Neural crest cell (in vitro differentiated cells): ENCODE measurements around the gene PSMB4. TPM values are rescaled to one million over a fixed set of nuclear protein-coding genes. Genes with fewer than 3 reads are reported as not detected.
"Not testable (repeated sequence)": the region's sequence is repeated elsewhere in the genome, so short reads cannot be mapped to it uniquely, and the experiment has no call there.

ENCODE experiments used
- DNase-seq: peaks from one replicate; pipeline ENCODE4 v3.0.0; 2021; ENCODE audit warnings: low read depth, mixed read lengths, low spot score
- H3K27ac Mint-ChIP-seq: one replicate; pipeline ENCODE4 v1.8.0; 2021; ENCODE audit warnings: mild to moderate bottlenecking, mixed read lengths; ENCODE audit not compliant: unreplicated experiment
- H3K27me3 Mint-ChIP-seq: 2 replicates; pipeline ENCODE4 v1.8.0; 2021; ENCODE audit warnings: low read depth, mild to moderate bottlenecking, mixed read lengths
- H3K36me3 Mint-ChIP-seq: 2 replicates; pipeline ENCODE4 v1.8.0; 2021; ENCODE audit warnings: low read depth, mild to moderate bottlenecking, mixed read lengths
- H3K4me1 Mint-ChIP-seq: 2 replicates; pipeline ENCODE4 v1.8.0; 2021; ENCODE audit warnings: mixed read lengths
- H3K4me3 Mint-ChIP-seq: one replicate; pipeline ENCODE4 v1.8.0; 2021; ENCODE audit warnings: mild to moderate bottlenecking, mixed read lengths
- H3K9me3 Mint-ChIP-seq: 2 replicates; pipeline ENCODE4 v1.8.0; 2021; ENCODE audit warnings: mixed read lengths
- CTCF ChIP-seq: fragments of 200-600 bp; sonication (generic); conservative IDR thresholded peaks from 2 replicates; pipeline ENCODE4 v1.5.0; 2021; ENCODE audit warnings: antibody characterized with exemption, mild to moderate bottlenecking
- total RNA-seq: library from RNA; stranded (reverse); gene quantifications from 2 replicates; pipeline ENCODE4 v1.2.1, GENCODE V29; 2021

The PSMB4 gene
- total RNA-seq, 1 donor from 2014 or later = 279 TPM

GRCh38 chr1:151436985-151437384 lies 37.6 kb downstream of the PSMB4 start:
- no peak overlapping the region for H3K27ac Mint-ChIP-seq

GRCh38 chr1:151437396-151437795 lies 38.0 kb downstream of the PSMB4 start:
- H3K27ac Mint-ChIP-seq, DNase-seq, H3K36me3 Mint-ChIP-seq, H3K9me3 Mint-ChIP-seq, H3K4me1 Mint-ChIP-seq, H3K4me3 Mint-ChIP-seq, H3K27me3 Mint-ChIP-seq: not testable (repeated sequence)

More at GRCh38 chr1:151436985-151437384, 37.6 kb downstream of the PSMB4 start:
- H3K4me3 Mint-ChIP-seq = no peak overlapping the region
- H3K9me3 Mint-ChIP-seq = no peaks in the 10 kb centered on the region
- no peak for DNase-seq
- no peaks in the 10 kb centered on the region for H3K27me3 Mint-ChIP-seq
- no peak for TF ChIP-seq CTCF
- no peaks in the 10 kb centered on the region for H3K36me3 Mint-ChIP-seq
- no peaks in the 10 kb centered on the region for H3K4me1 Mint-ChIP-seq

GRCh38 chr1:151443846-151444782 lies 44.7 kb downstream of the PSMB4 start:
- H3K4me1 Mint-ChIP-seq = peaks cover 19% of the 10 kb centered on the region
- H3K4me3 Mint-ChIP-seq = no peak overlapping the region
- H3K27ac Mint-ChIP-seq = no peak overlapping the region
- peak; percentile 81 for TF ChIP-seq CTCF
- H3K36me3 Mint-ChIP-seq = peaks cover 1% of the 10 kb centered on the region
- no peaks in the 10 kb centered on the region for H3K27me3 Mint-ChIP-seq
- DNase-seq = peak; percentile 50
- H3K9me3 Mint-ChIP-seq = no peaks in the 10 kb centered on the region

- no peak overlapping the region for H3K27ac Mint-ChIP-seq
- DNase-seq = no peak
- H3K36me3 Mint-ChIP-seq = peaks cover 3% of the 10 kb centered on the region
- H3K4me3 Mint-ChIP-seq = no peak overlapping the region
- no peaks in the 10 kb centered on the region for H3K9me3 Mint-ChIP-seq
- TF ChIP-seq CTCF = no peak
- peaks cover 19% of the 10 kb centered on the region for H3K4me1 Mint-ChIP-seq
- H3K27me3 Mint-ChIP-seq = no peaks in the 10 kb centered on the region
Measured at GRCh38 chr1:151444783-151445177, 45.4 kb downstream of the PSMB4 start.

GRCh38 chr1:151447696-151448095 lies 48.3 kb downstream of the PSMB4 start:
- Mint-ChIP-seq H3K4me1 (peaks cover 19% of the 10 kb centered on the region), H3K4me3 (no peak overlapping the region), H3K9me3 (no peaks in the 10 kb centered on the region), H3K36me3 (peaks cover 7% of the 10 kb centered on the region), H3K27ac (no peak overlapping the region), H3K27me3 (no peaks in the 10 kb centered on the region)
- TF ChIP-seq CTCF = no peak
- DNase-seq = no peak

Other genes with a start within 250 kb of the PSMB4 start
- not detected in 2 replicates for gene TNFAIP8L2, start 242.9 kb upstream of the PSMB4 start, total RNA-seq
- gene LYSMD1, start 233.7 kb upstream of the PSMB4 start, total RNA-seq = 11.2 and 11.9 TPM in 2 replicates
- 48.7 and 57.1 TPM in 2 replicates for gene SCNM1, start 233.4 kb upstream of the PSMB4 start, total RNA-seq
- gene TMOD4, start 223.6 kb upstream of the PSMB4 start, total RNA-seq = 1.6 and 2.7 TPM in 2 replicates
- 134 and 135 TPM in 2 replicates for gene VPS72, start 209.4 kb upstream of the PSMB4 start, total RNA-seq
- 88.7 and 96.2 TPM in 2 replicates for gene PIP5K1A, start 201.0 kb upstream of the PSMB4 start, total RNA-seq
- gene PSMD4, start 144.8 kb upstream of the PSMB4 start, total RNA-seq = 209 and 214 TPM in 2 replicates
- gene ZNF687, start 117.3 kb upstream of the PSMB4 start, total RNA-seq = 34.9 and 39.9 TPM in 2 replicates
- 46.3 and 52.0 TPM in 2 replicates for gene PI4KB, start 72.2 kb upstream of the PSMB4 start, total RNA-seq
- 71.3 and 73.5 TPM in 2 replicates for gene RFX5, start 52.3 kb upstream of the PSMB4 start, total RNA-seq
- gene SELENBP1, start 26.9 kb upstream of the PSMB4 start, total RNA-seq = 35.9 and 36.2 TPM in 2 replicates
- gene POGZ, start 59.9 kb downstream of the PSMB4 start, total RNA-seq = 145 and 158 TPM in 2 replicates
- gene CGN, start 111.8 kb downstream of the PSMB4 start, total RNA-seq = 6.7 and 7.2 TPM in 2 replicates
- 7.5 TPM in 2 replicates for gene TUFT1, start 140.7 kb downstream of the PSMB4 start, total RNA-seq
- gene SNX27, start 212.5 kb downstream of the PSMB4 start, total RNA-seq = 48.3 and 53.6 TPM in 2 replicates